ENCODE measurements around the gene MRPL50. TPM values are rescaled to one million over a fixed set of nuclear protein-coding genes. Genes with fewer than 3 reads are reported as not detected.

Gene MRPL50
- 8.2 and 9.5 TPM in 2 replicates for total RNA-seq

DNA sequence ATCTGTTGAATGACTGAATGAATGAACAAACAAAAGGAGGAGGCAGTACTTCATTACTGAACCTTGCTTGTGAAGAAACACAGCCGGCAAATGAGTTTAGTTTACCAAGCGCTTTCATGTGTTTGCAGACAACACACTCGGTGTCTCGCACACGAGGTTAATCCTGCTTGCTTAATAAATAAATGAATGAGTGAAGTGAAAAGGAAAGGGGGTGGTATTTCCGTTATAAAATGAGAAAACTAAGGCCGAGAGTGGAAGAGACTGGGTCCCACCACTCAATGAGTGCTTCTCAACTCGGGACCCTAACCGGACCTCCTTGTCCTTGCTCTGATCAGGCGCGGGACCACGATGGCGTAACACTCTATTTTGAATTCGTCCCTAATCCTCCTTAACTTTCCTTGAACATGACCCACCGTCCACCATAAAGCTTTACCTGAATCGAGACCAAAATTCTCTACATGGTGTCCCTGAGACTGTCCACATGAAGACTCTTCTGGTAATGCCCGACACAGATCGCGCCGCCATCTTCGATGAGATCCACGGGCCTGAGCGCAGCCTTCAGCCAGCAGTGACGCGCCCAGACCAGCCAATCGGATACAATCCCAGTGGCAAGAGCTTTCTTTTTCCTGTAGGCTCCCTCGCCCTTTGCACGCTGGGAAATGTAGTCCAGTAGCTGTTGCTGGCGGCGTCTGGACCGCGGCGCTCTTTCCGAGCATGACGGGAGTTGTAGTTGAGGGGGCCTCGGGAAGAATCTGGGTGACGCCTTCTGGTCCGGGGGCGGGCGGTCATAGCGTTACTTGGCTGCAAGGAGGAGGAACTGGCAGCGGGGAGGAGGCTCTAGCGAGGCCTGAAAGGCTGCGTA lies at the start of gene MRPL50, which contains the start of gene ZNF189:
TSS of gene MRPL50 (minus strand) at position 551 of the 862 bp plus-strand sequence. CDS start at position 525, 26 bp downstream.
TSS of gene ZNF189 (plus strand) at position 784 of the 862 bp plus-strand sequence. CDS start 306 bp downstream, outside the sequence.

DNA sequence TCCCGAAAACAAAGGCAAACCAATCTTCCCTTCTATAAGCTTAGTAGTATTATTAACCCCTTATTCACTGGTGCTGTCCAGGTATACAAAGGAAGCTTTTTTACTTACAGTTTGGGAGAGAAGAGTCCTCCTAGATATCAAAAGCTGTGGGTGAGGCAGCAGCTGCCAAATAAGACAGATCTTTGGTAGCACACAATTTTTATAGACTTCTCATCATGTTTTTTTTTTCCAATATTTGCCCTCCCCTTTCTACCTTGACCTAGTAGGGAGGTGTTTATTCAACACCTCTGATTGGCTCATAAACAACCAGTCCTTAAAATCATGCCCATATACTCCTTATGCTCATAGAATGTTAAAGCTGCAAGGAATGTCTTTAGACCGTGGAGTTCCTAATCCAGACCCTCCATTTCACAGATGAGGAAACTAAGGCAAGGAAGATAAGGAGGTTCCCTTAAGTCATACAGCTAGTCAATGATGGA lies 37.2 kb upstream of the MRPL50 start, which contains the start of gene ALDOB:
TSS of gene ALDOB (minus strand) at position 174 of the 479 bp plus-strand sequence. CDS start 4,887 bp downstream, outside the sequence.

DNA sequence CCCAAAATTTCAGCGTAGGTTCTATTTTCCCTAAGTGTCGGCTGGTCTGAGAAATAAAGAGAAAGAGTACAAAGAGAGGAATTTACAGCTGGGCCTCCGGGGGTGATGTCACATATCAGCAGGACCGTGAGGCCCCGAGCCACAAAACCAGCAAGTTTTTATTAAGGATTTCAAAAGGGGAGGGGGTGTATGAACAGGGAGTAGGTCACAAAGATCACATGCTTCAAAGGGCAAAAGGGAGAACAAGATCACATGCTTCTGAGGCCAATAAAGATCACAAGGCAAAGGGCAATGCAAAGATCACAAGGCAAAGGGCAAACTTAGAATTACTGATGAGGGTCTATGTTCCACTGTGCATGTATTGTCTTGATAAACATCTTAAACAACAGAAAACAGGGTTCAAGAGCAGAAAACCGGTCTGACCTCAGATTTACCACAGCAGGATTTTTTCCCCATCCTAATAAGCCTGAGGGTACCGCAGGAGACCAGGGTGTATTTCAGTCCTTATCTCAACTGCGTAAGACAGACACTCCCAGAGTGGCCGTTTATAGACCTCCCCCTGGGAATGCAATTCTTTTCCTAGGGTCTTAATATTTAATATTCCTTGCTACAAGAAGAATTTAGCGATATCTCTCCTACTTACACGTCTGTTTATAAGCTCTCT lies 13.4 kb downstream of the MRPL50 start, which contains the start of gene BAAT:
TSS of gene BAAT (minus strand) at position 134 of the 664 bp plus-strand sequence. CDS start 13,602 bp downstream, outside the sequence.

Other genes starting within 250 kb of the MRPL50 start
- gene BAAT, start 13.6 kb downstream of the MRPL50 start, total RNA-seq = not detected in 2 replicates
- gene ZNF189, start 233 bp upstream of the MRPL50 start, total RNA-seq = 18.8 and 20.0 TPM in 2 replicates
- gene ALDOB, start 37.2 kb upstream of the MRPL50 start, total RNA-seq = not detected in 2 replicates
- 20.6 and 23.9 TPM in 2 replicates for gene RNF20, start 135.2 kb upstream of the MRPL50 start, total RNA-seq
- not detected in 2 replicates for gene PPP3R2, start 196.4 kb upstream of the MRPL50 start, total RNA-seq